ENCODE measurements around the gene OTUB1. TPM values are rescaled to one million over a fixed set of nuclear protein-coding genes. Genes with fewer than 3 reads are reported as not detected.

The OTUB1 gene
- total and polyA plus RNA-seq, 9 of the 15 experiments (the other 6 are each of a cell fraction or from before 2014, with no cell fraction given) = 29.5 to 134 (median 66.1) TPM

DNA sequence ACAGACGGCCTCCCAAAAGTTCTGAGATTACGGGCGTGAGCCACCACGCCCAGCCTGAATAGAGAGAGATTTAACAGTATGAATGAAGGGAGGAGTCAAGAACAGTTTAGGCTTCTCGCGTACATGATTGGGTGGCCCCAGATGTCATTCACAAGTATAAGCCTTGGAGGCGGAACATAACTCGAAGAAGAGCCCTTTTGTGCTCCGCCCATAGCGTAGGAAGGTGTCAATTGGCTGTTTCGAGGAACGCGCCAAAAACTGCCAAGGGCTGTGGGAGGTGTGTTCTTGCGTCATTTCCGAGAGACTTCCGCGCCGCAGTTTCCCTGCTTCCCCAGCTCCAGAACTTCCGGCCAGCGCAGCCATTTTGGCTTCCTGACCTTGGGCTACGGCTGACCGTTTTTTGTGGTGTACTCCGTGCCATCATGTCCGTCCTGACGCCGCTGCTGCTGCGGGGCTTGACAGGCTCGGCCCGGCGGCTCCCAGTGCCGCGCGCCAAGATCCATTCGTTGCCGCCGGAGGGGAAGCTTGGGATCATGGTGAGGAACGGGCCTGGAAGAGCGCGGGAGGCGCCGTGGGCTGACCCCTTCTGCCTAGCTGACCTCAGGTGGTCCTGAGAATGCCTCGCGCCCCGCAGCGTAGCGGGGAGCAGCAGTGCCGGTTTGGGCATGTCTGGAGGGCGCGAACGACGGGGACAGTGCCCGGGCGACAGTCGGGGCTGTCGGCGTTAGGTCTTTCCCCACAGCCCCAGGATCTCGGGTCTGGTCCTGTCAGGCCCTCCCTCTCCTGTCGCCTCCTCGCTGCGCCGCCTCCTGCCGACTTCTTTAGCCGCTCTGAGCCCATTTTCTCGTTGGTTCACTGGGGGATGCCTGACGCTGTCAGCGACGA is 11.7 kb upstream of the OTUB1 start, which contains the start of gene COX8A (continued):
- TF ChIP-seq, protein P1, sequence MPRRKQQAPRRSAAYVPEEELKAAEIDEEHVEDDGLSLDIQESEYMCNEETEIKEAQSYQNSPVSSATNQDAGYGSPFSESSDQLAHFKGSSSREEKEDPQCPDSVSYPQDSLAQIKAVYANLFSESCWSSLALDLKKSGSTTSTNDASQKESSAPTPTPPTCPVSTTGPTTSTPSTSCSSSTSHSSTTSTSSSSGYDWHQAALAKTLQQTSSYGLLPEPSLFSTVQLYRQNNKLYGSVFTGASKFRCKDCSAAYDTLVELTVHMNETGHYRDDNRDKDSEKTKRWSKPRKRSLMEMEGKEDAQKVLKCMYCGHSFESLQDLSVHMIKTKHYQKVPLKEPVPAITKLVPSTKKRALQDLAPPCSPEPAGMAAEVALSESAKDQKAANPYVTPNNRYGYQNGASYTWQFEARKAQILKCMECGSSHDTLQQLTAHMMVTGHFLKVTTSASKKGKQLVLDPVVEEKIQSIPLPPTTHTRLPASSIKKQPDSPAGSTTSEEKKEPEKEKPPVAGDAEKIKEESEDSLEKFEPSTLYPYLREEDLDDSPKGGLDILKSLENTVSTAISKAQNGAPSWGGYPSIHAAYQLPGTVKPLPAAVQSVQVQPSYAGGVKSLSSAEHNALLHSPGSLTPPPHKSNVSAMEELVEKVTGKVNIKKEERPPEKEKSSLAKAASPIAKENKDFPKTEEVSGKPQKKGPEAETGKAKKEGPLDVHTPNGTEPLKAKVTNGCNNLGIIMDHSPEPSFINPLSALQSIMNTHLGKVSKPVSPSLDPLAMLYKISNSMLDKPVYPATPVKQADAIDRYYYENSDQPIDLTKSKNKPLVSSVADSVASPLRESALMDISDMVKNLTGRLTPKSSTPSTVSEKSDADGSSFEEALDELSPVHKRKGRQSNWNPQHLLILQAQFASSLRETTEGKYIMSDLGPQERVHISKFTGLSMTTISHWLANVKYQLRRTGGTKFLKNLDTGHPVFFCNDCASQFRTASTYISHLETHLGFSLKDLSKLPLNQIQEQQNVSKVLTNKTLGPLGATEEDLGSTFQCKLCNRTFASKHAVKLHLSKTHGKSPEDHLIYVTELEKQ (CRISPR knock-in tag; IDR thresholded peaks at IDR 0.05) = no peak
- TF ChIP-seq CCNT2 (IDR thresholded peaks at IDR 0.05; ENCODE audit: borderline replicate concordance, extremely low read depth, insufficient read length, low read depth, low read length) = peak; percentile 54
- no peak for TF ChIP-seq PTTG1 (tag; IDR thresholded peaks at IDR 0.05; ENCODE audit: low read depth)
- TF ChIP-seq RBM15 (IDR thresholded peaks at IDR 0.05; ENCODE audit: insufficient read depth, low read length) = no peak
- TF ChIP-seq, protein P2, sequence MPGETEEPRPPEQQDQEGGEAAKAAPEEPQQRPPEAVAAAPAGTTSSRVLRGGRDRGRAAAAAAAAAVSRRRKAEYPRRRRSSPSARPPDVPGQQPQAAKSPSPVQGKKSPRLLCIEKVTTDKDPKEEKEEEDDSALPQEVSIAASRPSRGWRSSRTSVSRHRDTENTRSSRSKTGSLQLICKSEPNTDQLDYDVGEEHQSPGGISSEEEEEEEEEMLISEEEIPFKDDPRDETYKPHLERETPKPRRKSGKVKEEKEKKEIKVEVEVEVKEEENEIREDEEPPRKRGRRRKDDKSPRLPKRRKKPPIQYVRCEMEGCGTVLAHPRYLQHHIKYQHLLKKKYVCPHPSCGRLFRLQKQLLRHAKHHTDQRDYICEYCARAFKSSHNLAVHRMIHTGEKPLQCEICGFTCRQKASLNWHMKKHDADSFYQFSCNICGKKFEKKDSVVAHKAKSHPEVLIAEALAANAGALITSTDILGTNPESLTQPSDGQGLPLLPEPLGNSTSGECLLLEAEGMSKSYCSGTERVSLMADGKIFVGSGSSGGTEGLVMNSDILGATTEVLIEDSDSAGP (CRISPR knock-in tag; IDR thresholded peaks at IDR 0.05) = peak; percentile 74; the same call in 1 of the 2 replicates
- TF ChIP-seq, protein P3, sequence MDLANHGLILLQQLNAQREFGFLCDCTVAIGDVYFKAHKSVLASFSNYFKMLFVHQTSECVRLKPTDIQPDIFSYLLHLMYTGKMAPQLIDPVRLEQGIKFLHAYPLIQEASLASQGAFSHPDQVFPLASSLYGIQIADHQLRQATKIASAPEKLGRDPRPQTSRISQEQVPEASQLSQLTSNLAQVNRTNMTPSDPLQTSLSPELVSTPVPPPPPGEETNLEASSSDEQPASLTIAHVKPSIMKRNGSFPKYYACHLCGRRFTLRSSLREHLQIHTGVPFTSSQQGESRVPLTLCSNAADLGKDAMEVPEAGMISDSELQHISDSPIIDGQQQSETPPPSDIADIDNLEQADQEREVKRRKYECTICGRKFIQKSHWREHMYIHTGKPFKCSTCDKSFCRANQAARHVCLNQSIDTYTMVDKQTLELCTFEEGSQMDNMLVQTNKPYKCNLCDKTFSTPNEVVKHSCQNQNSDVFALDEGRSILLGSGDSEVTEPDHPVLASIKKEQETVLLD (IDR thresholded peaks at IDR 0.05) = no peak
- TF ChIP-seq, protein P4, sequence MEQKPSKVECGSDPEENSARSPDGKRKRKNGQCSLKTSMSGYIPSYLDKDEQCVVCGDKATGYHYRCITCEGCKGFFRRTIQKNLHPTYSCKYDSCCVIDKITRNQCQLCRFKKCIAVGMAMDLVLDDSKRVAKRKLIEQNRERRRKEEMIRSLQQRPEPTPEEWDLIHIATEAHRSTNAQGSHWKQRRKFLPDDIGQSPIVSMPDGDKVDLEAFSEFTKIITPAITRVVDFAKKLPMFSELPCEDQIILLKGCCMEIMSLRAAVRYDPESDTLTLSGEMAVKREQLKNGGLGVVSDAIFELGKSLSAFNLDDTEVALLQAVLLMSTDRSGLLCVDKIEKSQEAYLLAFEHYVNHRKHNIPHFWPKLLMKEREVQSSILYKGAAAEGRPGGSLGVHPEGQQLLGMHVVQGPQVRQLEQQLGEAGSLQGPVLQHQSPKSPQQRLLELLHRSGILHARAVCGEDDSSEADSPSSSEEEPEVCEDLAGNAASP (IDR thresholded peaks at IDR 0.05) = no peak
- TF ChIP-seq, protein P5, sequence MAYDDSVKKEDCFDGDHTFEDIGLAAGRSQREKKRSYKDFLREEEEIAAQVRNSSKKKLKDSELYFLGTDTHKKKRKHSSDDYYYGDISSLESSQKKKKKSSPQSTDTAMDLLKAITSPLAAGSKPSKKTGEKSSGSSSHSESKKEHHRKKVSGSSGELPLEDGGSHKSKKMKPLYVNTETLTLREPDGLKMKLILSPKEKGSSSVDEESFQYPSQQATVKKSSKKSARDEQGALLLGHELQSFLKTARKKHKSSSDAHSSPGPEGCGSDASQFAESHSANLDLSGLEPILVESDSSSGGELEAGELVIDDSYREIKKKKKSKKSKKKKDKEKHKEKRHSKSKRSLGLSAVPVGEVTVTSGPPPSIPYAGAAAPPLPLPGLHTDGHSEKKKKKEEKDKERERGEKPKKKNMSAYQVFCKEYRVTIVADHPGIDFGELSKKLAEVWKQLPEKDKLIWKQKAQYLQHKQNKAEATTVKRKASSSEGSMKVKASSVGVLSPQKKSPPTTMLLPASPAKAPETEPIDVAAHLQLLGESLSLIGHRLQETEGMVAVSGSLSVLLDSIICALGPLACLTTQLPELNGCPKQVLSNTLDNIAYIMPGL (CRISPR knock-in tag; IDR thresholded peaks at IDR 0.05) = peak; percentile 76
- no peak for TF ChIP-seq MTA2 (IDR thresholded peaks at IDR 0.05; ENCODE audit: low read depth)
- TF ChIP-seq, protein P6, sequence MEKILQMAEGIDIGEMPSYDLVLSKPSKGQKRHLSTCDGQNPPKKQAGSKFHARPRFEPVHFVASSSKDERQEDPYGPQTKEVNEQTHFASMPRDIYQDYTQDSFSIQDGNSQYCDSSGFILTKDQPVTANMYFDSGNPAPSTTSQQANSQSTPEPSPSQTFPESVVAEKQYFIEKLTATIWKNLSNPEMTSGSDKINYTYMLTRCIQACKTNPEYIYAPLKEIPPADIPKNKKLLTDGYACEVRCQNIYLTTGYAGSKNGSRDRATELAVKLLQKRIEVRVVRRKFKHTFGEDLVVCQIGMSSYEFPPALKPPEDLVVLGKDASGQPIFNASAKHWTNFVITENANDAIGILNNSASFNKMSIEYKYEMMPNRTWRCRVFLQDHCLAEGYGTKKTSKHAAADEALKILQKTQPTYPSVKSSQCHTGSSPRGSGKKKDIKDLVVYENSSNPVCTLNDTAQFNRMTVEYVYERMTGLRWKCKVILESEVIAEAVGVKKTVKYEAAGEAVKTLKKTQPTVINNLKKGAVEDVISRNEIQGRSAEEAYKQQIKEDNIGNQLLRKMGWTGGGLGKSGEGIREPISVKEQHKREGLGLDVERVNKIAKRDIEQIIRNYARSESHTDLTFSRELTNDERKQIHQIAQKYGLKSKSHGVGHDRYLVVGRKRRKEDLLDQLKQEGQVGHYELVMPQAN (IDR thresholded peaks at IDR 0.05; ENCODE audit: borderline replicate concordance) = peak; percentile 77
- TF ChIP-seq ZNF79 (CRISPR knock-in tag; IDR thresholded peaks at IDR 0.05; ENCODE audit: low read depth) = no peak
- TF ChIP-seq SP1 (CRISPR knock-in tag; IDR thresholded peaks at IDR 0.05) = peak; percentile 93

Measured in K562 (cell line).